Measurements from ENCODE around the gene D2HGDH. TPM values are rescaled to one million over a fixed set of nuclear protein-coding genes. Genes with fewer than 3 reads are reported as not detected.

The D2HGDH gene
- total and polyA plus RNA-seq, 4 donors = 12.4 to 42.8 (median 19.3) TPM

DNA sequence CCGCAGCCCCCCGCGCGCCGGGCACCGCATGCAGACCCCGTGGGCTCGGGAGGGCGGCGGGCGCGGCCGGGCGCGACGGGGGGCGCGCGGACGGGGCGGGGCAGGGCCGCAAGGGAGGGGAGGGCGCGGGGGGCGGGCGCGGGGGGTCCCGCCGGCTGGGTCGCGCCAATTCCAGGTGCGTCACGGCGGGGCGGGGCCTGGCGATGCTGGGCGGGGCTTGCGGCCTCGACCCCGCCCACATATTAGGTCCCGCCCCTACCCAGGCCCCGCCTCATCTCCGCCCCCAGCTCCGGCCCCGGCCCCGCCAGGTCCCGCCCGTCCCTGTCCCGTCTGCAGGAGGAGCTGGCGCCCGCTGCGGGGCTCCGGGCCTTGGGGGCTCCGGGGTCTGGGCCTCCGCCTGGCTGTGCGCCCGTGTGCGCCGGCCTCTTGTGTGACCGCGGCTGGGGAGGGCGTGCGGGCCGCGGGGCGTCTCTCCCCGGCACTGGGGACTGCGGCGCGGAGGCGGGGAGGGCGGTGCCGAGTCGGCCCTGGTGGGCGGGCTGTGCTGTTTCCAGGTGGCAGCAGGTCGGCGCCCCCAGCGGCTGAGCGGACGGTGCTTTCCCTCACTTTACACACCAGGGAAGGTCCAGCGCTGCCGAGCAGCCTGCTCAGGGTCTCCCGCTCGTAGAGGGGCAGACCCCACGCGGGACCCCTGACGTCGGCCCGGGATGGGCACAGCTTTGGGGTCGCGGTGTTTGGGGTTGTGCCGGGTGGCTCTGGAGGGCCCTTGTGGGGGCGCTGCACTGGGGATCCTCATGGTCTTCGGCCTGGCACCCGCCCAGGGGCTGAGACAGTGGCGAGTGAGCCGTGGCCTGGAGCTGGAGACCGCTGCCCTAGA lies 32.0 kb upstream of the D2HGDH start:
- under 1% methylated on average over 93 of the region's 98 CpGs for WGBS (ENCODE audit: insufficient coverage)
- Histone ChIP-seq H3K36me3 (ENCODE audit: control insufficient read depth, insufficient read depth, low read length) (peaks cover 28% of the 10 kb centered on the region), H3K9me3 (ENCODE audit: control insufficient read depth, insufficient read depth, low read length) (peaks cover 2% of the 10 kb centered on the region), H3K27me3 (ENCODE audit: control insufficient read depth, insufficient read depth, low read length) (no peaks in the 10 kb centered on the region), H3K27ac (ENCODE audit: low read depth, low read length) (peak overlapping the region; percentile 82), H3K4me3 (ENCODE audit: low read depth, low read length) (peak overlapping the region; percentile 71), H3K4me1 (ENCODE audit: control insufficient read depth, insufficient read depth, low read length) (peaks cover 22% of the 10 kb centered on the region)
- DNase-seq (ENCODE audit: low read depth in 4 of 6, low spot score in 6 of 6) = peak; percentile 40 to 94 (median 73)

- peak; percentile 5 to 82 (median 32) for DNase-seq (ENCODE audit: low read depth in 4 of 6, low spot score in 6 of 6)
- WGBS (ENCODE audit: insufficient coverage) = 12% methylated on average over 8 of the region's 11 CpGs
- Histone ChIP-seq H3K9me3 (ENCODE audit: control insufficient read depth, insufficient read depth, low read length) (peaks cover 2% of the 10 kb centered on the region), H3K27ac (ENCODE audit: low read depth, low read length) (peak overlapping the region; percentile 82), H3K4me3 (ENCODE audit: low read depth, low read length) (peak overlapping the region; percentile 71), H3K27me3 (ENCODE audit: control insufficient read depth, insufficient read depth, low read length) (no peaks in the 10 kb centered on the region), H3K4me1 (ENCODE audit: control insufficient read depth, insufficient read depth, low read length) (peaks cover 22% of the 10 kb centered on the region), H3K36me3 (ENCODE audit: control insufficient read depth, insufficient read depth, low read length) (peaks cover 35% of the 10 kb centered on the region)
Measured at GRCh38 chr2:241703032-241703604, 31.3 kb upstream of the D2HGDH start.

GRCh38 chr2:241706537-241706936 lies 27.9 kb upstream of the D2HGDH start:
- WGBS (ENCODE audit: insufficient coverage) = no CpG with 5 or more reads among the region's 6 CpGs
- Histone ChIP-seq H3K27ac (ENCODE audit: low read depth, low read length) (no peak overlapping the region), H3K36me3 (ENCODE audit: control insufficient read depth, insufficient read depth, low read length) (peaks cover 68% of the 10 kb centered on the region), H3K9me3 (ENCODE audit: control insufficient read depth, insufficient read depth, low read length) (peaks cover 2% of the 10 kb centered on the region), H3K4me1 (ENCODE audit: control insufficient read depth, insufficient read depth, low read length) (peaks cover 12% of the 10 kb centered on the region), H3K4me3 (ENCODE audit: low read depth, low read length) (no peak overlapping the region), H3K27me3 (ENCODE audit: control insufficient read depth, insufficient read depth, low read length) (no peaks in the 10 kb centered on the region)
- DNase-seq (ENCODE audit: low read depth in 4 of 6, low spot score in 6 of 6) = no peak

- no peak overlapping the region for H3K27ac ChIP-seq (ENCODE audit: low read depth, low read length)
- DNase-seq (ENCODE audit: low read depth in 4 of 6, low spot score in 6 of 6) = no peak
- peaks cover 4% of the 10 kb centered on the region for H3K9me3 ChIP-seq (ENCODE audit: control insufficient read depth, insufficient read depth, low read length)
- peaks cover 90% of the 10 kb centered on the region for H3K36me3 ChIP-seq (ENCODE audit: control insufficient read depth, insufficient read depth, low read length)
- H3K4me3 ChIP-seq (ENCODE audit: low read depth, low read length) = no peak overlapping the region
- WGBS (ENCODE audit: insufficient coverage) = 93% methylated on average over 10 of the region's 10 CpGs
- H3K27me3 ChIP-seq (ENCODE audit: control insufficient read depth, insufficient read depth, low read length) = no peaks in the 10 kb centered on the region
- no peaks in the 10 kb centered on the region for H3K4me1 ChIP-seq (ENCODE audit: control insufficient read depth, insufficient read depth, low read length)
Measured at GRCh38 chr2:241708879-241709278, 25.6 kb upstream of the D2HGDH start.

DNA sequence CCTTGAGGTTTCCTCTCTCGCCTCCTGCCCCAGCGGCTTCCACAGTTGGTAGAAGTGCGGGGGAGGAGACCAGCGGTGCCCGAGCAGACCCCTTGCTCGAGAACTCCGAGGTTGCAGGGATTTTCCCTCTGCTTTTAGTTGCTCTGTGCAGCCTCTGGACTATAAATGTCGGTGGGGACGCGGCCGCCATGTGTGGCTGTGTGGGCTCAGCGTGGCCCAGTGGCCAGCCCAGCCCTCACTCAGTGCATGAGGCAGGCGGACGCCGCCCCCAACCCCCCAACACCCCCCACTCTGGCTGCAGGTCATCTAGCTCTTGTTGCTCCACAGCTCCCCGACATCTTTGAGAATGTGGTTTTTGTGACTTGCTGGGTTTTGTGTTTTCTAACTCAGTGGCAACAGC lies 15.3 kb upstream of the D2HGDH start:
- Histone ChIP-seq H3K4me1 (ENCODE audit: control insufficient read depth, insufficient read depth, low read length) (no peaks in the 10 kb centered on the region), H3K36me3 (ENCODE audit: control insufficient read depth, insufficient read depth, low read length) (peaks cover 82% of the 10 kb centered on the region), H3K27me3 (ENCODE audit: control insufficient read depth, insufficient read depth, low read length) (no peaks in the 10 kb centered on the region), H3K4me3 (ENCODE audit: low read depth, low read length) (no peak overlapping the region), H3K9me3 (ENCODE audit: control insufficient read depth, insufficient read depth, low read length) (peaks cover 16% of the 10 kb centered on the region), H3K27ac (ENCODE audit: low read depth, low read length) (no peak overlapping the region)
- 91% methylated on average over 13 of the region's 16 CpGs for WGBS (ENCODE audit: insufficient coverage)
- DNase-seq (ENCODE audit: low read depth in 4 of 6, low spot score in 6 of 6) = no peak

DNA sequence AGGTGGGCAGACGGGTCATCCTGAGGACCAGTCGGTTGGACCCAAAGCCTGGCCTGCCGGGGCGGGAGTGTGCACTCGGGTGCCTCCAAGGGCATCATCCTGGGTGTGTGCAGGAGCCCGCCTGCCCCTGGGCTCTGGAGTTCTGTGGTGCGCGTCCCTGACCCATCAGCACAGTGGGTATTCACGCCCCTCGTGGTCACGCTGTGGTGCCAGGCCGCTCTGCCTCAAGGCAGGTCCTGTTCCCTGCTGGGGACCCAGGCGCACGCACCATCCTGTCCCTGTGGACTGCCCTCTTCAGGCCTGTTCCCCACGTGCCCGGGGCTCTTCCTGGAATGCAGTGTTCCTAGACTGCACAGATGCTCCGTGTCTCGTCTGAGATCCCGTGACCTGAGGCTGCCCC lies 14.3 kb upstream of the D2HGDH start:
- H3K36me3 ChIP-seq (ENCODE audit: control insufficient read depth, insufficient read depth, low read length) = peaks cover 87% of the 10 kb centered on the region
- 96% methylated on average over 19 of the region's 19 CpGs for WGBS (ENCODE audit: insufficient coverage)
- no peak overlapping the region for H3K4me3 ChIP-seq (ENCODE audit: low read depth, low read length)

DNA sequence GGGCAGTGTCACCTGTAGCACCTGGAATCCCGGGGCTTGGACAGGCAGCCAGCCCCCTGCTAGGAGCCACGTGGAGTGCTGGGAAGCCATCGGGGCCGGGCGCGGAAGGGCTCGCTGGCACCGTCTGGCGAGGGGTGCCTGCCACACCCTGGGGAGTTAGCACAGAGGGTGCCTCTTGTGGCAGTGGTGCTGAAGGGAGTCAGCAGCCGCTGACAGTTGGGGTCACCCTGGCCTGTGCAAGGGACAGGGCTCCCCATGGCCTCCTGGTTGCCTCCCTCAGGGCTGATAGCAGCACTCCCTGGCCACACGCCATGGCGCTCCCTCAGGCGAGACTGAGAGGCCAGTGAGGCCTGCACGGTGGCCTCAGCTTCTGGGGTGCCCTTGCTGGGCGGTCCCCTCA lies 13.9 kb upstream of the D2HGDH start:
- Histone ChIP-seq H3K9me3 (ENCODE audit: control insufficient read depth, insufficient read depth, low read length) (peaks cover 9% of the 10 kb centered on the region), H3K4me1 (ENCODE audit: control insufficient read depth, insufficient read depth, low read length) (no peaks in the 10 kb centered on the region), H3K4me3 (ENCODE audit: low read depth, low read length) (no peak overlapping the region), H3K27me3 (ENCODE audit: control insufficient read depth, insufficient read depth, low read length) (no peaks in the 10 kb centered on the region), H3K36me3 (ENCODE audit: control insufficient read depth, insufficient read depth, low read length) (peaks cover 90% of the 10 kb centered on the region), H3K27ac (ENCODE audit: low read depth, low read length) (no peak overlapping the region)
- WGBS (ENCODE audit: insufficient coverage) = 97% methylated on average over 15 of the region's 15 CpGs
- DNase-seq (ENCODE audit: low read depth in 4 of 6, low spot score in 6 of 6) = no peak

More for the DNA sequence above, 14.3 kb upstream of the D2HGDH start:
- Histone ChIP-seq H3K9me3 (ENCODE audit: control insufficient read depth, insufficient read depth, low read length) (peaks cover 9% of the 10 kb centered on the region), H3K27me3 (ENCODE audit: control insufficient read depth, insufficient read depth, low read length) (no peaks in the 10 kb centered on the region), H3K27ac (ENCODE audit: low read depth, low read length) (no peak overlapping the region), H3K4me1 (ENCODE audit: control insufficient read depth, insufficient read depth, low read length) (no peaks in the 10 kb centered on the region)
- DNase-seq (ENCODE audit: low read depth in 4 of 6, low spot score in 6 of 6) = no peak

DNA sequence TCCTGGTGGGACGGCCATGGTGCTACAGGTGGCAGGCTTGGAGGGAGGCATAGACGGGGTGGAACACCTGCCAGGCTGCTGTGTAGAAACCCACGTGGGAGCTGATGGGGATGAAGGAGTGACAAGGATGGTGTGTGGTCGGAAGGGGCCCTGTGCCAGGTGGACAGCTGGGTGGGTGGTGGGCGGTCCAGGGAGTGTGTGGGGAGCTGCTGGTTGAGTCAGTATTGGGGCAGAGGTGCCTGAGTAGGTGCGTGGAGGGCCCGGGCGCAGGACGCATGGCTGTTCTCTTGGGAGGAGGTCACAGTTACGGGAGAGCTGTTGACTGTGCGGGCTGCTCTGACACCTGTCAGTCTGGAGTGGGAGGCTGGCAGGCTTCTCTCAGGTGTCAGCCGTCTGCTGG lies 12.6 kb upstream of the D2HGDH start:
- H3K27me3 ChIP-seq (ENCODE audit: control insufficient read depth, insufficient read depth, low read length) = no peaks in the 10 kb centered on the region
- peaks cover 94% of the 10 kb centered on the region for H3K36me3 ChIP-seq (ENCODE audit: control insufficient read depth, insufficient read depth, low read length)
- H3K4me3 ChIP-seq (ENCODE audit: low read depth, low read length) = no peak overlapping the region
- no peak for DNase-seq (ENCODE audit: low read depth in 4 of 6, low spot score in 6 of 6)
- 89% methylated on average over 11 of the region's 12 CpGs for WGBS (ENCODE audit: insufficient coverage)
- no peaks in the 10 kb centered on the region for H3K4me1 ChIP-seq (ENCODE audit: control insufficient read depth, insufficient read depth, low read length)
- no peak overlapping the region for H3K27ac ChIP-seq (ENCODE audit: low read depth, low read length)
- H3K9me3 ChIP-seq (ENCODE audit: control insufficient read depth, insufficient read depth, low read length) = peaks cover 9% of the 10 kb centered on the region

GRCh38 chr2:241722896-241723454 lies 11.5 kb upstream of the D2HGDH start:
- H3K27ac ChIP-seq (ENCODE audit: low read depth, low read length) = no peak overlapping the region
- DNase-seq (ENCODE audit: low read depth in 4 of 6, low spot score in 6 of 6) = no peak
- no peaks in the 10 kb centered on the region for H3K4me1 ChIP-seq (ENCODE audit: control insufficient read depth, insufficient read depth, low read length)
- no peak overlapping the region for H3K4me3 ChIP-seq (ENCODE audit: low read depth, low read length)
- H3K27me3 ChIP-seq (ENCODE audit: control insufficient read depth, insufficient read depth, low read length) = no peaks in the 10 kb centered on the region
- WGBS (ENCODE audit: insufficient coverage) = 98% methylated on average over 20 of the region's 21 CpGs
- H3K9me3 ChIP-seq (ENCODE audit: control insufficient read depth, insufficient read depth, low read length) = peaks cover 9% of the 10 kb centered on the region
- H3K36me3 ChIP-seq (ENCODE audit: control insufficient read depth, insufficient read depth, low read length) = peaks cover 94% of the 10 kb centered on the region
